Measurements from ENCODE around the gene NUDCD3.

NUDCD3 gene

GRCh38 chr7:44374007-44374763 is 116.3 kb downstream of the NUDCD3 start:
- Mint-ChIP-seq H3K9me3 (peaks cover 5% of the 10 kb centered on the region), H3K36me3 (ENCODE audit: low read depth) (no peaks in the 10 kb centered on the region), H3K4me3 (no peak overlapping the region), H3K27me3 (ENCODE audit: low read depth) (peaks cover 7% of the 10 kb centered on the region), H3K4me1 (no peaks in the 10 kb centered on the region), H3K27ac (no peak overlapping the region)
- TF ChIP-seq CTCF (IDR thresholded peaks at IDR 0.05; ENCODE audit: unreplicated experiment in 3 of 3), result no peak

- peaks cover 8% of the 10 kb centered on the region for H3K9me3 Mint-ChIP-seq
- peaks cover 7% of the 10 kb centered on the region for H3K27me3 Mint-ChIP-seq (ENCODE audit: low read depth)
- H3K27ac Mint-ChIP-seq, result no peak overlapping the region
Observed at GRCh38 chr7:44373418-44373740, 117.1 kb downstream of the NUDCD3 start.

GRCh38 chr7:44372560-44373417 is 117.7 kb downstream of the NUDCD3 start:
- H3K9me3 Mint-ChIP-seq, result peaks cover 8% of the 10 kb centered on the region
- TF ChIP-seq CTCF (IDR thresholded peaks at IDR 0.05; ENCODE audit: unreplicated experiment in 3 of 3), result no peak

More at GRCh38 chr7:44373418-44373740, 117.1 kb downstream of the NUDCD3 start:
- Mint-ChIP-seq H3K4me1 (no peaks in the 10 kb centered on the region), H3K36me3 (ENCODE audit: low read depth) (no peaks in the 10 kb centered on the region), H3K4me3 (no peak overlapping the region)
- no peak for TF ChIP-seq CTCF (IDR thresholded peaks at IDR 0.05; ENCODE audit: unreplicated experiment in 3 of 3)

GRCh38 chr7:44368885-44369284 is 121.6 kb downstream of the NUDCD3 start:
- Mint-ChIP-seq H3K36me3 (ENCODE audit: low read depth) (no peaks in the 10 kb centered on the region), H3K4me3 (no peak overlapping the region), H3K27me3 (ENCODE audit: low read depth) (peaks cover 9% of the 10 kb centered on the region), H3K9me3 (peaks cover 8% of the 10 kb centered on the region), H3K27ac (no peak overlapping the region), H3K4me1 (no peaks in the 10 kb centered on the region)
- no peak for TF ChIP-seq CTCF (IDR thresholded peaks at IDR 0.05; ENCODE audit: unreplicated experiment in 3 of 3)

More at GRCh38 chr7:44372560-44373417, 117.7 kb downstream of the NUDCD3 start:
- no peaks in the 10 kb centered on the region for H3K4me1 Mint-ChIP-seq
- H3K36me3 Mint-ChIP-seq (ENCODE audit: low read depth), result no peaks in the 10 kb centered on the region
- H3K4me3 Mint-ChIP-seq, result no peak overlapping the region
- no peak overlapping the region for H3K27ac Mint-ChIP-seq
- peaks cover 9% of the 10 kb centered on the region for H3K27me3 Mint-ChIP-seq (ENCODE audit: low read depth)

- TF ChIP-seq CTCF (IDR thresholded peaks at IDR 0.05; ENCODE audit: unreplicated experiment in 3 of 3), result no peak
- Mint-ChIP-seq H3K4me1 (no peaks in the 10 kb centered on the region), H3K4me3 (no peak overlapping the region), H3K27ac (no peak overlapping the region), H3K9me3 (peaks cover 8% of the 10 kb centered on the region), H3K27me3 (ENCODE audit: low read depth) (peaks cover 8% of the 10 kb centered on the region), H3K36me3 (ENCODE audit: low read depth) (no peaks in the 10 kb centered on the region)
Observed at GRCh38 chr7:44368455-44368854, 122.0 kb downstream of the NUDCD3 start.

All from nephron (organoid).